Measurements from ENCODE around the gene TARBP1.

GRCh38 chr1:234460652-234461051, 18.3 kb downstream of the TARBP1 start:
- TF ChIP-seq EP300 (IDR thresholded peaks at IDR 0.05), result no peak
- no peak for TF ChIP-seq CTCF (IDR thresholded peaks at IDR 0.05)
